Measurements from ENCODE around the gene COL6A2. TPM values are rescaled to one million over a fixed set of nuclear protein-coding genes. Genes with fewer than 3 reads are reported as not detected.

COL6A2 gene
- total RNA-seq, 1 experiment from 2014 or later, result 15.0 TPM

DNA sequence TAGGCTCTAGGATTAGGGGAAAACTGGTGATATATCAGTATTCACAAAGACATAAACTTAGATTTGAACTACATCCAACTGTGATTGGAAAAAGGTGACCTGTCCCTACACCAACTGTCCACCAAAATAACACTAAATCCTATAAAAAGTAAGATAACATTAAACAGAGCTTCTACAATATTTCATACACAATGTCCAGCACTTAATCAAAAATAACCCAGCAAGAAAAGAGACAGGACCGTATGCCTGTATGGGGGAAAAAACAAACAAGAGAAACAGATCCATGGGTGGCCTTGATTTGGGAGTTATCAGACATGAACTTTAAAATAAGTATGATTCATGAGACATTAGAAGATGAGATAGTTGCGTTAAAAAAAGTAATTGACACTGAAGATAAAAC is 9.7 kb upstream of the COL6A2 start:
- intact Hi-C loops (cut with micrococcal nuclease; ENCODE audit: unreplicated experiment), result no loop called here
- DNase-seq (ENCODE audit: low spot score), result no peak
- no TSS peak for BruUV-seq (replicated peaks)
- Histone ChIP-seq H3K4me1 (ENCODE audit: insufficient read depth, low read length, poor library complexity, severe bottlenecking) (no peaks in the 10 kb centered on the region), H3K27me3 (replicated peaks; ENCODE audit: insufficient read depth, low read depth, low read length, poor library complexity) (no peaks in the 10 kb centered on the region), H3K9me3 (ENCODE audit: low read depth, low read length, poor library complexity, severe bottlenecking) (no peaks in the 10 kb centered on the region), H3K4me3 (ENCODE audit: low read depth, low read length, poor library complexity, severe bottlenecking) (no peak overlapping the region), H3K27ac (ENCODE audit: low read depth, low read length, poor library complexity, severe bottlenecking) (no peak overlapping the region), H3K36me3 (ENCODE audit: insufficient read depth, low read length, poor library complexity, severe bottlenecking) (no peaks in the 10 kb centered on the region)
- ChIA-PET POLR2A (ENCODE audit: low non-redundant PET) (no interaction called here), CTCF (no interaction called here)
- TF ChIP-seq, protein P1, sequence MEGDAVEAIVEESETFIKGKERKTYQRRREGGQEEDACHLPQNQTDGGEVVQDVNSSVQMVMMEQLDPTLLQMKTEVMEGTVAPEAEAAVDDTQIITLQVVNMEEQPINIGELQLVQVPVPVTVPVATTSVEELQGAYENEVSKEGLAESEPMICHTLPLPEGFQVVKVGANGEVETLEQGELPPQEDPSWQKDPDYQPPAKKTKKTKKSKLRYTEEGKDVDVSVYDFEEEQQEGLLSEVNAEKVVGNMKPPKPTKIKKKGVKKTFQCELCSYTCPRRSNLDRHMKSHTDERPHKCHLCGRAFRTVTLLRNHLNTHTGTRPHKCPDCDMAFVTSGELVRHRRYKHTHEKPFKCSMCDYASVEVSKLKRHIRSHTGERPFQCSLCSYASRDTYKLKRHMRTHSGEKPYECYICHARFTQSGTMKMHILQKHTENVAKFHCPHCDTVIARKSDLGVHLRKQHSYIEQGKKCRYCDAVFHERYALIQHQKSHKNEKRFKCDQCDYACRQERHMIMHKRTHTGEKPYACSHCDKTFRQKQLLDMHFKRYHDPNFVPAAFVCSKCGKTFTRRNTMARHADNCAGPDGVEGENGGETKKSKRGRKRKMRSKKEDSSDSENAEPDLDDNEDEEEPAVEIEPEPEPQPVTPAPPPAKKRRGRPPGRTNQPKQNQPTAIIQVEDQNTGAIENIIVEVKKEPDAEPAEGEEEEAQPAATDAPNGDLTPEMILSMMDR (conservative IDR thresholded peaks at IDR 0.05; ENCODE audit: low read depth, low read length), result no peak
- TF ChIP-seq EZH2 (IDR thresholded peaks at IDR 0.05; ENCODE audit: borderline replicate concordance, low read depth, low read length, poor library complexity, severe bottlenecking), result no peak

DNA sequence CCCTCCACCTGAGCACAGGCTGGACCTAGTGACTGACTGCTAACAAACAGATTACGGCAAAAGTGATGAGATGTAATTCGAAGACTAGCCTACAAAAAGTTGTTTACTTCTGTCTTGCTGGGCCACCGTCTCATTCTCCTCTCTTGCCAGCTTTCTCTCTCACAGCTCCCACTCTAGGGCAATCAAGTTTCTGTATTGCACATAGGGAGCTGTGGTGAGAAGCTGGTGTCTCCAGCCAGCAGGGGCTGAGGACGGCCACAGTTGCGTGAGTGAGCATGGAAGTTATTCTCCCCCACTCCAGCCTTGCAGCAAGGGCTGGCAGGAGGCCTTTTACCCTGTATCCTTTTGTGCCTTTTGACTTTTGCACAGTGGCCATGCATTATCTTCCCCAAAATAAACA is 8.6 kb upstream of the COL6A2 start:
- H3K9me3 ChIP-seq (ENCODE audit: low read depth, low read length, poor library complexity, severe bottlenecking), result no peaks in the 10 kb centered on the region
- intact Hi-C loops (cut with micrococcal nuclease; ENCODE audit: unreplicated experiment), result no loop called here
- no peaks in the 10 kb centered on the region for H3K4me1 ChIP-seq (ENCODE audit: insufficient read depth, low read length, poor library complexity, severe bottlenecking)
- no TSS peak for BruUV-seq (replicated peaks)
- POLR2A ChIA-PET (ENCODE audit: low non-redundant PET), result no interaction called here
- DNase-seq (ENCODE audit: low spot score), result no peak
- no peaks in the 10 kb centered on the region for H3K36me3 ChIP-seq (ENCODE audit: insufficient read depth, low read length, poor library complexity, severe bottlenecking)
- no peaks in the 10 kb centered on the region for H3K27me3 ChIP-seq (replicated peaks; ENCODE audit: insufficient read depth, low read depth, low read length, poor library complexity)
- CTCF ChIA-PET, result no interaction called here
- no peak overlapping the region for H3K4me3 ChIP-seq (ENCODE audit: low read depth, low read length, poor library complexity, severe bottlenecking)
- TF ChIP-seq, protein P1 (conservative IDR thresholded peaks at IDR 0.05; ENCODE audit: low read depth, low read length), result no peak
- H3K27ac ChIP-seq (ENCODE audit: low read depth, low read length, poor library complexity, severe bottlenecking), result no peak overlapping the region

- BruUV-seq (replicated peaks), result no TSS peak
- Histone ChIP-seq H3K27me3 (replicated peaks; ENCODE audit: insufficient read depth, low read depth, low read length, poor library complexity) (no peaks in the 10 kb centered on the region), H3K9me3 (ENCODE audit: low read depth, low read length, poor library complexity, severe bottlenecking) (no peaks in the 10 kb centered on the region), H3K4me1 (ENCODE audit: insufficient read depth, low read length, poor library complexity, severe bottlenecking) (no peaks in the 10 kb centered on the region), H3K27ac (ENCODE audit: low read depth, low read length, poor library complexity, severe bottlenecking) (no peak overlapping the region), H3K4me3 (ENCODE audit: low read depth, low read length, poor library complexity, severe bottlenecking) (no peak overlapping the region), H3K36me3 (ENCODE audit: insufficient read depth, low read length, poor library complexity, severe bottlenecking) (no peaks in the 10 kb centered on the region)
- ChIA-PET CTCF (no interaction called here), POLR2A (ENCODE audit: low non-redundant PET) (no interaction called here)
- no peak for DNase-seq (ENCODE audit: low spot score)
- intact Hi-C loops (cut with micrococcal nuclease; ENCODE audit: unreplicated experiment), result no loop called here
- TF ChIP-seq, protein P1 (conservative IDR thresholded peaks at IDR 0.05; ENCODE audit: low read depth, low read length), result no peak
- no peak for TF ChIP-seq EZH2 (IDR thresholded peaks at IDR 0.05; ENCODE audit: borderline replicate concordance, low read depth, low read length, poor library complexity, severe bottlenecking)
Measured at GRCh38 chr21:46091118-46091517, 6.8 kb upstream of the COL6A2 start.
